ENCODE measurements around the gene EPOP. TPM values are rescaled to one million over a fixed set of nuclear protein-coding genes. Genes with fewer than 3 reads are reported as not detected.
A peak's percentile ranks its signal among the peaks of the same experiment; 100 is the strongest.

Gene EPOP
- total RNA-seq, result 0.51 TPM
- long read RNA-seq, result 0 reads

DNA sequence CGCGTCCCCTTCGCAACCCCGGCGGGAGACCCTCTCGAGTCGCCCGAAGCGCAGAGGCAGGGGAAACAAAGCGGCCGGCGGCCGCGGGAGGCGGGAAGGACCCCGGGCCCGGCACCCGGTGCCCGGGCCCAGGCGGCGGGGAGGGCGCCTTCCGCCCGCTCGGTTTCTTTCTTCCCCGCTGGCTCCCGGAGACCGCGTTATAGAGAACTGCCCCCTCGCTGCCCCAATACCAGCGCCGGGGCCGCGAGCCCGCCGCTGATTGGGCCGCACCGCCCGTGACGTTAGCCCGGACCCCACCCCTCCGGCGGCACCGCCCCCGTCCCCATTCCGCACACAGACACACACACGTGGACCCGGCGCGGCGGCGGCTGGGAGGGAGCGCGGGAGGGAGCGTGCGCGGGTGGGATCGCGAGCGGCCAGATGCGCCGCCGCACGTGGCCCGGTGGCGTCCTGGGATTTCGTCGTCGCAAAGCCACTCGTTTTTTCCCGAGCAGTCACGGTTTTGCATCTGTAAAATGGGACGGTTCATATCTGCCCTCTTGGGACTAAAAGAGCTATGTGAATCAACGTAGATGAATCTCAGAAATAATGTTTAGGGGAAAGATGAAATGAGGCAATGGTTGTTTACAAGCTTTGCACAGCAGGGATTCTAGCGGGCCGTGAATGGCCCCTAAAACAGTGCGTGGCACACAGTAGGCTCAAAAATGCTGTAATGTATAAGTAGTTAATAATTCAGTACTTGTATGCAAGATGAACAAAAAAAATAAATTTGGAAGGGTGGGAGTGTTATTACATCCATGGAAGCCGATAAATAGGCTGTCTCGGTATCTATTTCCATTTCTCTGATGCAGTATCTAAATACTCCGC lies at the start of gene EPOP:
EPOP (minus strand) TSS at position 209 of the 867 bp plus-strand sequence. CDS start 462 bp downstream, outside the sequence.
- intact Hi-C loops (cut with DNase I), result no loop called here
- ATAC-seq (peak; percentile 92), DNase-seq (ENCODE audit: missing footprints) (peak; percentile 93)

DNA sequence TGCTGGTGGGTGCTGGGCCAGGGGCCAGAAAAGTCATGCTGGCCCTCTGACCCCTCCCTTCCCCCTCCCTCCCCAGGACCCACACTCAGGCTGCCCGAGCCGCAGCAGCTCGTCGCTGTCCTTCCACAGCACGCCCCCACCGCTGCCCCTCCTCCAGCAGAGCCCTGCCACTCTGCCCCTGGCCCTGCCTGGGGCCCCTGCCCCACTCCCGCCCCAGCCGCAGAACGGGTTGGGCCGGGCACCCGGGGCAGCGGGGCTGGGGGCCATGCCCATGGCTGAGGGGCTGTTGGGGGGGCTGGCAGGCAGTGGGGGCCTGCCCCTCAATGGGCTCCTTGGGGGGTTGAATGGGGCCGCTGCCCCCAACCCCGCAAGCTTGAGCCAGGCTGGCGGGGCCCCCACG lies 47.0 kb upstream of the EPOP start:
- DNase-seq (ENCODE audit: missing footprints) (no peak), ATAC-seq (no peak)
- intact Hi-C loops (cut with DNase I), result no loop called here

DNA sequence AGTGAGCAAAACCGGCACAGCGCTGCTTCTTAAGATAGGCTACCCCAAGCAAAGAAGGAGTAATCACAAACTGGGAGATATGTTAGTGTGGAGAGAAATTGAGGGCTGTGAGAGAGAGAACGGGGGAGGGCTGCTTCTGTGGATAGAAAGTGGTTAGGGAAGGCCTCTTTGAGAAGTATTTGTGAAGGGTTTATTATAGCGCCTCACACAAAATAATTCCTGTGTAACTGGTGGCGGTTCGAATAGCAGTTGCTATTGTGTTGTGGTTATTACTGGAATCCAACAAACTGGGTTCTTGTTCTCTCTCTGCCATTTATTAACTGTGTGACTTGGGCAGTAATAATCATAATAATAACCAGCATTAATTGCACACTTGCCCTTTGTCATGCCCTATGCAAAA lies 46.2 kb upstream of the EPOP start:
- intact Hi-C loops (cut with DNase I), result no loop called here
- ATAC-seq, result no peak
- DNase-seq (ENCODE audit: missing footprints), result no peak

DNA sequence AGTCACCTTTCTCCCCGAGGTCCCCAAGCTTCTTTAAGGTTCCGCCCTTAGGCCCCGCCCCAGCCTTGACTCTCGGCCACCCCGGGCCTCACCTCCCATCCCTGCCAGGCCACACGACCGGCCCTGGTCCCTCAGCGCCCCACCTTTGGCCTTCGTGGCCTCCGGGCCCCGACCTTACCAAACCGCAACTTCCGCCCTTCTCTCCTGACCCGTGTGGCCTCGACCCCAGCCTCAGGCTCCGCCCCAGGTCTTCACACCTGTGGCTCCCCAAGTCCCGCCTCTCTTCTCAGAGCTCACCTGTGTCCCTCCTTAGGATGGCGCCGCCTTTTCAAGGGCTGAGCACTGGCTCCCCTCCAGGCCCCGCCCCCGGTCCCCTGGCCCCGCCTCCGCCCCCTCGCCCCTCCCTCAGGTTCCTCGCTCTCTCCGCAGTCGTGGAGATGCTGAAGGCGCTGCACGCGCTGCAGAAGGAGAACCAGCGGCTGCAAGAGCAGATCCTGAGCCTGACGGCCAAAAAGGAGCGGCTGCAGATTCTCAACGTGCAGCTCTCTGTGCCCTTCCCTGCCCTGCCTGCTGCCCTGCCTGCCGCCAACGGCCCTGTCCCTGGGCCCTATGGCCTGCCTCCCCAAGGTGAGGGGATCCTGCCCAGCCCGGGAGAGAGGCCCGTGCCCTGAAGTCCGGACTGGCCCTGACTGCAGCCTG lies 45.3 kb upstream of the EPOP start:
- intact Hi-C loops (cut with DNase I), result no loop called here
- ATAC-seq (no peak), DNase-seq (ENCODE audit: missing footprints) (no peak)

DNA sequence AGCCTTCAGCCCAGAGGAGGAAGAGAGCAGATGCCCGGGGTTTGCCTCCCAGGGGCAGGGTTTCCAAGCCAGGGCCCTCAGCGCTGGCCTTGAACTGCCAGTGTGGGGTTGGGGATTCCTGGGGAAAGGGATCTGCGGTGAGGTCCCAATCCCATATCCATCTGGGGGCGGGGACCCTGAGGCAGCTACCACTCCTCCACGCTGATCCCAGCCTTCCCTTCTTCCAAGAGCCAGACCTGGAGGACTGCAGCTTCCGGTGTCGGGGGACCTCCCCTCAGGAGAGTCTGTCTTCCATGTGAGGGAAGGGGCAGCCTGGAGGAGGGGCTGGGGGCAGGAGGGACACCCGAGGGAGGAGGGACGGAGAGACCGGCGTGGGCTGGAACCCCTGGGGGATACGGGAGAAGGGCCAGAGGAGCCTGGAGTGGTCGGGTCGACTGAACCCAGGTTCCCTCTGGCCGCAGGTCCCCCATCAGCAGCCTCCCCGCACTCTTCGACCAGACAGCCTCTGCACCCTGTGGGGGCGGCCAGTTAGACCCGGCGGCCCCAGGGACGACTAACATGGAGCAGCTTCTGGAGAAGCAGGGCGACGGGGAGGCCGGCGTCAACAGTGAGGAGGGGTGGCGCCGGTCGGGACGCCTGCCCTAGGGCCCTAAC lies 44.7 kb upstream of the EPOP start:
- intact Hi-C loops (cut with DNase I), result no loop called here
- ATAC-seq, result no peak

DNA sequence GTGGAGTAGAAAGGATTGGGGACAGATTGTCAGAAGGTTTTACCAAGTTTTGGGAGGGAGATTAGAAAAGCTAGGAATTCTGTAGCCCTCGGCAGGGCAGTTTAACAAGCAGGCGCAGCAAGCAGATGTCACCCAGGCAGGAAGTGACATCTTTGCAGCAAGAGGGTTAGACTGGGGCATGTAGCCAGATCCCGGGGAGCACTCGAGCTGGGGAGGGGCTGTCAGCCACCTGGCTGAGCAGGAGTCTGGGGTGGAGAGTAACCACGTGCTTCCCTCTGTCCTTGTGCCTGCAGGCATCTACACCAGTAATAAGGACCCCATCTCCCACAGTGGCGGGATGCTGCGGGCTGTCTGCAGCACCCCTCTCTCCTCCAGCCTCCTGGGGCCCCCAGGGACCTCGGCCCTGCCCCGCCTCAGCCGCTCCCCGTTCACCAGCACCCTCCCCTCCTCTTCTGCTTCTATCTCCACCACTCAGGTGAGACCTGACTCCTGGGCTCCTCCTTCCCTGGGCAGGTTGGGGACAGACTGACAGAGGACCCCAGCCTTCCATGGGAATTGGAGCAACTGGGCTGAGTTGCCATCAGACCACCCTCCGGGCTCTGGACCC lies 42.5 kb upstream of the EPOP start:
- ATAC-seq (no peak), DNase-seq (ENCODE audit: missing footprints) (no peak)
- intact Hi-C loops (cut with DNase I), result no loop called here

More for the DNA sequence above, 44.7 kb upstream of the EPOP start:
- DNase-seq (ENCODE audit: missing footprints), result no peak

DNA sequence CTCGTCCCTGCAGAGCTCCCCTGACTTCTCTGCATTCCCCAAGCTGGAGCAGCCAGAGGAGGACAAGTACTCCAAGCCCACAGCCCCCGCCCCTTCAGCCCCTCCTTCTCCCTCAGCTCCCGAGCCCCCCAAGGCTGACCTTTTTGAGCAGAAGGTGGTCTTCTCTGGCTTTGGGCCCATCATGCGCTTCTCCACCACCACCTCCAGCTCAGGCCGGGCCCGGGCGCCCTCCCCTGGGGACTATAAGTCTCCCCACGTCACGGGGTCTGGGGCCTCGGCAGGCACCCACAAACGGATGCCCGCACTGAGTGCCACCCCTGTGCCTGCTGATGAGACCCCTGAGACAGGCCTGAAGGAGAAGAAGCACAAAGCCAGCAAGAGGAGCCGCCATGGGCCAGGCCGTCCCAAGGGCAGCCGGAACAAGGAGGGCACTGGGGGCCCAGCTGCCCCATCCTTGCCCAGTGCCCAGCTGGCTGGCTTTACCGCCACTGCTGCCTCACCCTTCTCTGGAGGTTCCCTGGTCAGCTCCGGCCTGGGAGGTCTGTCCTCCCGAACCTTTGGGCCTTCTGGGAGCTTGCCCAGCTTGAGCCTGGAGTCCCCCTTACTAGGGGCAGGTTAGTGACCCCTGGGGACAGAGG lies 41.7 kb upstream of the EPOP start:
- intact Hi-C loops (cut with DNase I), result no loop called here
- DNase-seq (ENCODE audit: missing footprints) (no peak), ATAC-seq (no peak)

DNA sequence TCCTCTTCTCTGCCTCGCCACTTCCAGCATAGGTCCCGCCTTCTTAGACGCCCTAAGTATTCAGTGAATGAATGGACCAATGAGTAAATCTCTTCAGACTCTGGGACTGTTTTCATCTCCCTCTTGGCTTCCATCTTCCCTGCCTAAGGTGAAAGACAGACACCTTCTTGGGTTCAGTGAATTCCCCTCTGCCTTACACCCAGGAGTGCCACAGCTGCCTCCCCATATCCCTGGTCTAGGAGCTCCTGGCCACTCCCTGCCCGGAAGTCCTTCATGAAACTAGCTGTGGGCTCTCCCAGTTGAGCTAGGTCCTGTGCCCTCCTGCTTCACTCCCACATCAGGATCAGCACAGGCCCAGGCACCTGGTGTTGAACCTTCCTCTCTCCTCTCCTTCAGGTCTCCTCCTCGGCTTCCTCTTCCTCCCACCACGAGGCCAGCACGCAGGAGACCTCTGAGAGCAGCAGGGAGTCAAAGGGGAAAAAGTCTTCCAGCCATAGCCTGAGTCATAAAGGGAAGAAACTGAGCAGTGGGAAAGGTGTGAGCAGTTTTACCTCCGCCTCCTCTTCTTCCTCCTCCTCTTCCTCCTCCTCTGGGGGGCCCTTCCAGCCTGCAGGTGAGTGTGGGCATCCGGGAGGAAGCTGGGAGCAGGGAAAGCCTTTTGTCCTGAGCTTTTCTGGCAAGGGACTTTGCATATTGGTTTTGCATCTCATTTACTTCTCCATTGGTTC lies 40.6 kb upstream of the EPOP start:
- intact Hi-C loops (cut with DNase I), result no loop called here
- no peak for DNase-seq (ENCODE audit: missing footprints)
- ATAC-seq, result no peak

DNA sequence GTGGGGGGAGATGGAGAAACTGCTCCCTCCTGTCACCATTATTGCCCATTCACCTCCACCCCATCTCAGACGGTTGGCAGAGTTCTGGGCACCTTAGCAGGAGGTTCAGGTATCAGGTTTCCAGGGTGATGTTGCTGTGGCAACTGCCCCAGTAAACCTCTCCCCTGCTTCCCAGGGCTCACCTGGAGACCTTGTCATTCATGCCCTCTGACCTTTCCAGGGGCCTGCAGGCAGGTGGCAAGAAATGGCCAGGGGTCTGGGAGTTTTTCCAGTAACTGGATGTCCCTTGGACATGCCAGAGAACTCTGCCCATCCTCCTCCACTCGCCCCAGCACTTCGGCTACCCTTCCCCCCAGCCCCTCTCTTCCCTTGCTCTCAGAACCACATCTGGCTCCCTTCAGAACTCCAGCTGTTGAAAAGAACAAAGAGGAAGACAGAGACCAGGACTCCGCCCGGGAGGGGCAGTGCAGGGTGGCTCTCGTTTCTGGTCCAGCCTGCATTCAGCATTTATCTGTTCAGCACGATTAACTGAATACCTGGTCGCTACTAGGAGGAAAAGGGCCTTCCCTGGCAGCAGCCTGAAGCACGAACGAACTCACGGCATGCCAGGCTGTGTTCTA lies 38.8 kb upstream of the EPOP start:
- DNase-seq (ENCODE audit: missing footprints) (no peak), ATAC-seq (no peak)
- intact Hi-C loops (cut with DNase I), result no loop called here

DNA sequence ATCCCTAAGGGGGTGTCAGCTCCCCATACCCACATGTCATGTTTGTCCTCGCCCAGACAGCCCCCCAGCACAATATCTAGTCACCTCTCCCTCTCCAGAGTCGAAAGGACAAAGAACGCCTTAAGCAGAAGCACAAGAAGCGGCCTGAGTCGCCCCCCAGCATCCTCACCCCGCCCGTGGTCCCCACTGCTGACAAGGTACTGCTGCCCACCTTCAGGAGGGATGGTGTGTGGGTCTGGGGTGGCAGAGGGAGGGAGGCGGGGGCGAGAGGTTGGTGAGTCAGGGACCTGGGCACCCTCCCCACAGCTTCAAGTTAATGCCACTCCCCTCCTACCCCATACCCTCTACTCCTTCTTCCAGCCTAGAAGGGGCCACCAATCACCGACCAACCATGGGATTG lies 37.8 kb upstream of the EPOP start:
- DNase-seq (ENCODE audit: missing footprints), result no peak
- intact Hi-C loops (cut with DNase I), result no loop called here
- ATAC-seq, result no peak

DNA sequence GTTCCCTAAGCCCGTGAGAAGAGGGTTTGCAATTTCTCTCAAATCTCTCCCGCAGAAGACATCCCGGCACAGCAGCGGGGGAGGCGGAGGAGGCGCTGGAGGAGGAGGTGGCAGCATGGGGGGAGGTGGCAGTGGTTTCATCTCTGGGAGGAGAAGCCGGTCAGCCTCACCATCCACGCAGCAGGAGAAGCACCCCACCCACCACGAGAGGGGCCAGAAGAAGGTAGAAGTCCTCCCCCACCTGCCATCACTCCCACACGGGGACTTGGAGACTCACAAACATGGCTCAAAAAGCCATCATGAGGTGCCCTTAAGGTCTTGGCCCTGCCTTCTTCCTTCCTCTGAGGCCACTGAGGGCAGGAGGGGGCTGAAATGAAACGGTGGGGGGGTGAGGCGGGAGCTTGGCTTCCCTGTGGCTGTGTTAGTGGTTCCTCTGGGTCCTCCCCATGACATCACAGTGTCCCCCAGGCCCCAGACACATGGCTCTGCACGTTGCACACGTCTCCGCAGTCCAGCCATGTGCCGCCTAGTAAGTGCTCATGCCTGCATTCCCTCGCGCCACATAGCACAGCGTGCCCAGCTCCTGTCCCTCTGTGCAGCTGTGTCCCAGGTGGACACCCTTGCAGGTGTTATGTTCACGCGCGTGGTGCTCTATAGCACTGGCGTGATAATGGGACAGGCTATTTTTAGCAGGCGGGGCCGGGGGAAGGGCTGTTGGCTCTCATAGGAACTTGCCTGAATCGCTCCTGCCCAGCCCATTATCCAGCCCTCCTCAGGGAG lies 37.2 kb upstream of the EPOP start:
- DNase-seq (ENCODE audit: missing footprints) (no peak), ATAC-seq (peak; percentile 68)
- intact Hi-C loops (cut with DNase I), result no loop called here

DNA sequence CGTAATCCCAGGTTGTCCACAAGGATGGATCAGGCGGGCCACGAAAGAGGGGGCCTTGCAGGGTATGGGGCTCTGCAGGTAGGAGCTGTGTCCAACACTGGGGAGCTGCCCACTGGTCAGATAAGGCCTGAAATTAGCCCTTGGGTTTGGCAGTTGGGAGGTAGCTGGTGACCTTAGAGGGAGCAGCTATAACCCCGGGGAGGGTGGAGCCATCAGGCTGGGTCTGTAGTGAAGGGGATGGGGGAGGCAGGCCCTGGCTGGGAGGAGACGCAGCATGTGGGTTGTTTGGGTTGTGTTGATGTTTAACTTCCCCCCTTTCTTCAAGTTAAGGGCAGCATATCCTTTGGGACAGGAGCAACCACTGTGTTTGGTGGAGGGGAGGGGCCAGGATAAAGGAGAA lies 36.2 kb upstream of the EPOP start:
- intact Hi-C loops (cut with DNase I), result no loop called here
- no peak for ATAC-seq

DNA sequence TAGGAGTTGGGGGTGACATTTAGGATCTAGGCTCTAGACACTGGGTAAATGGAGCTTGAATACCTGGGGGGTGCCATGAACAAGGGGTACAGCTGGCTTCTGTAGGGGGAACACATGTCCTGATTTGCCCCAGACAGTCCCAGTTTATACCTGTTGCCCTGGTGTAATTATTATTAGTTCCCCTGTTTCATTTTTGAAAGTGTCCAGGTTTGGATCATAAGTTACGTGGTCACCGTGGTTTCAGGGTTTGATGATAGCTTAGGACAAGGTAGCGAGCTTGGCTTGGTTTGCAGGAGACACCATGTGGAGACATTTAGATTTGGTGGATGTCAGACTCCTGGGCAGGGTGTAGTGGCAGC lies 35.8 kb upstream of the EPOP start:
- DNase-seq (ENCODE audit: missing footprints) (no peak), ATAC-seq (no peak)
- intact Hi-C loops (cut with DNase I), result no loop called here

More for the DNA sequence above, 36.2 kb upstream of the EPOP start:
- no peak for DNase-seq (ENCODE audit: missing footprints)

DNA sequence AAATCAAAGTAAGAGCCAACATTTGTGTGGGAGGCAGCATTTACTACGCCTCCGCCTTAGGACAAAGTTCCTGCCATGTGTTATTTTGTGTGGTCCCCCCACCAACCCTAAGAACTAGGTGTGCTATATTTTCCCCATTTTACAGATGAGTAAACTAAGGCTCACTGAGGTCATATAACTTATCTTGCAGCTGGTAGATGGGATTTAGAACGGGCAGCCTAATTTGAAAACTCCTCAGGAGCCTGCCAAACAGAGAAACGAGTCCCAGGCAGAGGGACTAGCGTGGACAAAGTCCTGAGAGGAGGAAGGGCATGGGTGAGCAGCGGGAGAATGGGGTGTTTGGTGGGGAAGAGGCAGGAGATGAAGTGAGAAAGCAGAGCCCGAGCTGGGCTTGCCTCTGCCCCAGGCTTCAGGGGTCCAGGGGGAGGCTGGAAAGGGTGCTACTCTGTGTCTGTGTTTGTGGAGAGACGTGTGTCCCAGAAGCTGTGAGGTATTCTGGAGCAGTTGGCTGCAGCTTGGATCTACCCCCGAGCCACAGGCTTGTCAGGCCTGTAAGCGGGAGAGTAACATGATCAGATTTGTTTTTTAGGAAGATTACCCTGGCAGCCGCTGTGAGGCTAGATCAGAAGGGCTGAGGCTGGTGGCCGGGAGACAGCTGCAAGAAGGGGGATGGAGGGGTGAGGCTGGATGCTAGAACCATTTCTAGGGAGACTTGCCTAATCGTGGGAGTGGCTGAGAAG lies 35.3 kb upstream of the EPOP start:
- DNase-seq (ENCODE audit: missing footprints) (no peak), ATAC-seq (no peak)
- intact Hi-C loops (cut with DNase I), result loop anchor here (5.0 kb wide), 1 partner anchor 87 kb away; the partner anchor contains the start of gene PIP4K2B

DNA sequence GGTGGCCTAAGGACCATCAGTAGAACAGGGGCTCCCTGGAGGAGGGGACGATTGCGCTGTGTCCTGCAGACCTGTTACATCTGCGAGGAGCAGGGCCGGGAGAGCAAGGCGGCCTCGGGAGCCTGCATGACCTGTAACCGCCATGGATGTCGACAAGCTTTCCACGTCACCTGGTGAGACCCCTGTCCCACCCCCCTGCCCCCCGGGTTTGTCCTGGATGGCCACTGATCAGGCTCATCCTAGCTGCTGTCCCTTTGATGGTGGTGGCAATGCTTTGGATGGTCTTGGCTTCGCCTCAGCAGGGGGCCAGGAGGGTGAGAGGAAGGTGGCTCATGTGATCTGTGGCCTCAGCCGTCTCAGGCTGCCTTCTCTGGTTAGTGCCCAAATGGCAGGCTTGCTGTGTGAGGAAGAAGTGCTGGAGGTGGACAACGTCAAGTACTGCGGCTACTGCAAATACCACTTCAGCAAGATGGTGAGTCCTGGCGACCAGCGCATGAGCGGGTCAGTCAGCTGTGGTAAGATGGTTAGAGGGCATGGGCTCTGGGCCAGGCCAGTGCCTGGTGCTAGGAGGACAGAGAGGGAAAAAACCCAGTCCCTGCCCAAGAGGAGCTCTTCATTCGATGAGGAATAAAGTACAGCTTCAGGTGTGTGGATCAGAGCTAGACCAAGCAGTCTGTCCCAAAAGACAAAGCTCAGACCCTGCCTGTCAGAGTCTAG lies 34.5 kb upstream of the EPOP start:
- no peak for DNase-seq (ENCODE audit: missing footprints)
- ATAC-seq, result no peak
- intact Hi-C loops (cut with DNase I), result loop anchor here (5.0 kb wide), 1 partner anchor 88 kb away; the partner anchor contains the start of gene PIP4K2B

All from Right ventricle myocardium inferior (tissue), 1 donor.